ENCODE measurements around the gene SLC35F3. TPM values are rescaled to one million over a fixed set of nuclear protein-coding genes. Genes with fewer than 3 reads are reported as not detected.

Gene SLC35F3
- total RNA-seq, 1 experiment from 2014 or later: 22.7 TPM

GRCh38 chr1:234309243-234309597 is 404.7 kb downstream of the SLC35F3 start:
- H3K27ac ChIP-seq (ENCODE audit: low read depth, low read length, poor library complexity, severe bottlenecking): peak overlapping the region; percentile 51
- H3K4me1 ChIP-seq (ENCODE audit: insufficient read depth, low read length, poor library complexity, severe bottlenecking): peaks cover 21% of the 10 kb centered on the region
- intact Hi-C loops (cut with micrococcal nuclease; ENCODE audit: unreplicated experiment): no loop called here
- BruUV-seq (replicated peaks): no TSS peak
- no peaks in the 10 kb centered on the region for H3K27me3 ChIP-seq (replicated peaks; ENCODE audit: insufficient read depth, low read depth, low read length, poor library complexity)
- peaks cover 5% of the 10 kb centered on the region for H3K9me3 ChIP-seq (ENCODE audit: low read depth, low read length, poor library complexity, severe bottlenecking)
- POLR2A ChIA-PET (ENCODE audit: low non-redundant PET): no interaction called here
- DNase-seq (ENCODE audit: low spot score): no peak
- TF ChIP-seq EZH2 (IDR thresholded peaks at IDR 0.05; ENCODE audit: borderline replicate concordance, low read depth, low read length, poor library complexity, severe bottlenecking) (no peak), CTCF (conservative IDR thresholded peaks at IDR 0.05; ENCODE audit: low read depth, low read length) (no peak)
- CTCF ChIA-PET: interaction anchor here (1.0 to 3.0 kb wide), 4 partner anchors 93 to 184 kb away, joined by 3 to 28 read pairs (median 8); no protein-coding TSS in a partner anchor
- H3K4me3 ChIP-seq (ENCODE audit: low read depth, low read length, poor library complexity, severe bottlenecking): no peak overlapping the region
- no peaks in the 10 kb centered on the region for H3K36me3 ChIP-seq (ENCODE audit: insufficient read depth, low read length, poor library complexity, severe bottlenecking)

GRCh38 chr1:234309598-234310459 is 405.4 kb downstream of the SLC35F3 start:
- Histone ChIP-seq H3K4me3 (ENCODE audit: low read depth, low read length, poor library complexity, severe bottlenecking) (no peak overlapping the region), H3K27ac (ENCODE audit: low read depth, low read length, poor library complexity, severe bottlenecking) (peak overlapping the region; percentile 51), H3K27me3 (replicated peaks; ENCODE audit: insufficient read depth, low read depth, low read length, poor library complexity) (no peaks in the 10 kb centered on the region), H3K4me1 (ENCODE audit: insufficient read depth, low read length, poor library complexity, severe bottlenecking) (peaks cover 23% of the 10 kb centered on the region), H3K36me3 (ENCODE audit: insufficient read depth, low read length, poor library complexity, severe bottlenecking) (no peaks in the 10 kb centered on the region), H3K9me3 (ENCODE audit: low read depth, low read length, poor library complexity, severe bottlenecking) (no peaks in the 10 kb centered on the region)
- POLR2A ChIA-PET (ENCODE audit: low non-redundant PET): no interaction called here
- TF ChIP-seq CTCF (conservative IDR thresholded peaks at IDR 0.05; ENCODE audit: low read depth, low read length): peak; percentile 98
- no peak for TF ChIP-seq EZH2 (IDR thresholded peaks at IDR 0.05; ENCODE audit: borderline replicate concordance, low read depth, low read length, poor library complexity, severe bottlenecking)
- DNase-seq (ENCODE audit: low spot score): peak; percentile 69
- intact Hi-C loops (cut with micrococcal nuclease; ENCODE audit: unreplicated experiment): loop anchor here (2.0 kb wide), 2 partner anchors 159 to 193 kb away; no protein-coding TSS in a partner anchor
- CTCF ChIA-PET: interaction anchor here (0.6 to 3.0 kb wide), 9 partner anchors 16 to 194 kb away, joined by 3 to 28 read pairs (median 4); no protein-coding TSS in a partner anchor
- BruUV-seq (replicated peaks): no TSS peak

GRCh38 chr1:234310460-234310817 is 406.0 kb downstream of the SLC35F3 start:
- intact Hi-C loops (cut with micrococcal nuclease; ENCODE audit: unreplicated experiment): loop anchor here (2.0 kb wide), 2 partner anchors 160 to 194 kb away; no protein-coding TSS in a partner anchor
- H3K27ac ChIP-seq (ENCODE audit: low read depth, low read length, poor library complexity, severe bottlenecking): no peak overlapping the region
- peaks cover 29% of the 10 kb centered on the region for H3K4me1 ChIP-seq (ENCODE audit: insufficient read depth, low read length, poor library complexity, severe bottlenecking)
- ChIA-PET POLR2A (ENCODE audit: low non-redundant PET) (no interaction called here), CTCF (interaction anchor here (0.6 to 3.0 kb wide), 8 partner anchors 15 to 194 kb away, joined by 3 to 28 read pairs (median 4); no protein-coding TSS in a partner anchor)
- BruUV-seq (replicated peaks): no TSS peak
- TF ChIP-seq EZH2 (IDR thresholded peaks at IDR 0.05; ENCODE audit: borderline replicate concordance, low read depth, low read length, poor library complexity, severe bottlenecking) (no peak), CTCF (conservative IDR thresholded peaks at IDR 0.05; ENCODE audit: low read depth, low read length) (no peak)
- no peaks in the 10 kb centered on the region for H3K9me3 ChIP-seq (ENCODE audit: low read depth, low read length, poor library complexity, severe bottlenecking)
- H3K4me3 ChIP-seq (ENCODE audit: low read depth, low read length, poor library complexity, severe bottlenecking): no peak overlapping the region
- no peak for DNase-seq (ENCODE audit: low spot score)
- H3K36me3 ChIP-seq (ENCODE audit: insufficient read depth, low read length, poor library complexity, severe bottlenecking): no peaks in the 10 kb centered on the region
- H3K27me3 ChIP-seq (replicated peaks; ENCODE audit: insufficient read depth, low read depth, low read length, poor library complexity): no peaks in the 10 kb centered on the region
